NCI-H2029 treated with DMSO at 0.1 percent for 48 hours (cell line): ENCODE results near the gene MRPS17.

ENCODE experiments used
- DNase-seq: peaks from one replicate; lab custom pipeline; 2025; lab: John Stamatoyannopoulos, UW

The MRPS17 gene

DNA sequence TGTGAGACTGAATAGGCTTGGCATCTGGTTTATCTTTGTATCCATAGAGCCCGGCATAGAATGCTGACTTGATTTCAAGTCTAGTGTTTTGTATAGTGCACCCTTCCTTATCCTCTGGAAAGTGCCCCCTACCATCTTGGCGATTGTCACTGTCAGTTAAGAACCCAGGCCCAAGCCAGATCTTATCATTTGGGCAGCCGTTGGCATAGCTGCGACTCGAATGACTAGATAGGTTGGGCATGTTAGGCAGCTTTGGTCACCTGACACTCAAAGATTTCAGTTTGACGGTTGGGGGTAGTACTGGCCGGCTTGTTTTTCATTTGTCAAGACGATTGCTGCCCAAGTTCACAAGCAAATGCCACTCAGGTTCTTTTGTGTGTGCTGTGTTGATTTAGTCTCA, 19.3 kb downstream of the MRPS17 start:
- DNase-seq: peak; percentile 61

DNA sequence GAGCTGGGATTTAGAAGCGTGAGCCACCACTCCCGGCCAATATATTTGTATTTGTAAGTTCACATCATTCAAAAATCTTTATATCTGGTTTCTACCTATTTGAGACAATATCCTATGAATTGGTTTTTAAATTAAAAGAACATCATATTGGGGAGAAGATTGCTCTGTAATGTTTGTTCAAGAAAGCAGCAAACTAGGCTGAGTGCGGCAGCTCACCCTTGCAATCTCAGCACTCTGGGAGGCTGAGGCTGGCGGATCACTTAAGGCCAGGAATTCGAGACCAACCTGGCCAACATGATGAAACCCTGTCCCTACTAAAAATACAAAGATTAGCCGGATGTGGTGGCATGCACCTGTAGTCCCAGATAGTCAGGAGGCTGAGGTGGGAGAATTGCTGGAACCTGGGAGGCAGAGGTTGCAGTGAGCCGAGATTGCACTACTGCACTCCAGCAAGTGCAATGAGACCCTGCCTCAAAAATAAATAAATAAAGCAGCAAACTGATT, 22.1 kb downstream of the MRPS17 start:
- no peak for DNase-seq

DNA sequence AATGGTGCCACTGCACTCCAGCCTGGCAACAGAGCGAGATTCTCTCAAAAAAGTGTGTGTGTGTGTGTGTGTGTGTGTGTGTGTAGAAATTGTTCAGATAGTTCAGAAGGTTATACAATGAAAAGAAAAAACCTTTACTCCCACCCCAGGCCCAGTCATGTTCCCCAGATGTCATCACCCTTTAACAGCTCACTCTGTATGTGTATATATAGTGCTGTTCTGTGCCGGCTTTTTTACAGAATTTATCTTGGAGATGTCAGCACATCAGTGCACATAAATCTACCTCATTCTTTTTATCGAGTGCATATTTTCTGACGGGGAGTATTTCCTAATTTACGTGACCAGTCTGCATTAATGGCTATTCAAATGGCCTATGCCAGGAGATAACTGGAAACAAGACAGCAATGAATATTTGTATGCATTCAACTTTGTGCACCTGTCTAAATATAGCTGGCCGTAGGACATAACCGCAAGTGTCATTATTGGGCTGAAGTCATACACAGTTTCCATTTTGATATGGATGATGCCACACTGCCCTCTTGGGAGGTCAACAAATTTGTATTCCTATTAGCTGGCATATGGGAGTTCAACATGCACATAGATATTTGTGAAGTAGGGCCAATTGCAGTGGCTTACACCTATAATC, 24.4 kb downstream of the MRPS17 start:
- DNase-seq: peak; percentile 88

DNA sequence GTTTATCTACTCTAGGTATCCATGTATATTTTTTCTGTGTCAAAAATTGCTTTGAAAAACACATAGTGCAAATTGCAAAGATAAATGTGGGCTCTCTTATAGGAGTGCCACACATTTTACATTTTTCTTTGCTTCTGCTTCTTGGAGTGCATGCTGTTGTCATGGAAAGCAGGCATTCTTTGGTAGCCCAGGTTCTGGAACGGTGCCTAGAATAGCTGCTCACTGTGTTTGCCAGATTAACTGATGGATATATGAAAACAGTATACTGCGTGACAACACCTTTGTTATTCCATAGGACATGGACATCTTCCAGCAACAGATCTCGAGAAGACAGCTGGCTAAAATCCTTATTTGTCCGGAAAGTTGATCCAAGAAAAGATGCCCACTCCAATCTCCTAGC, 26.2 kb downstream of the MRPS17 start:
- DNase-seq: peak; percentile 84

DNA sequence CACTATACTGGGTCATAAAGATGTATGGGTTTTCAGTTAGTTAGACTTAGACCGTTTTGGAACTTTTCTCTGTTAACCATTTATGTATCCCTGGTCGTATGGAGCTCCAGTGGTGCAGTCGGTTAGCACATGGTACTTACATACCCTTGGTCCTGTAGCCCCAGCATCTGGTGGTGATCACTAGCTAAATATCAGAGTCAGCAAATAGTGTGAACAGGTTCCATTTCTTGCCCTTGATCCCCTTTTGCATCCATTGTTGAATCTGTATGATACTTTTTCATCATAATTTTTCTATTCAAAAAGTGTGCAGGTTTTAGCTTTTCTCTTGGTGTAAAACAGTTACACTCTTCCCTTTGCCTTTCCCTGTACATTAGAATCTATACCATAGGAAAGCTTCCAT, 28.6 kb downstream of the MRPS17 start:
- no peak for DNase-seq

DNA sequence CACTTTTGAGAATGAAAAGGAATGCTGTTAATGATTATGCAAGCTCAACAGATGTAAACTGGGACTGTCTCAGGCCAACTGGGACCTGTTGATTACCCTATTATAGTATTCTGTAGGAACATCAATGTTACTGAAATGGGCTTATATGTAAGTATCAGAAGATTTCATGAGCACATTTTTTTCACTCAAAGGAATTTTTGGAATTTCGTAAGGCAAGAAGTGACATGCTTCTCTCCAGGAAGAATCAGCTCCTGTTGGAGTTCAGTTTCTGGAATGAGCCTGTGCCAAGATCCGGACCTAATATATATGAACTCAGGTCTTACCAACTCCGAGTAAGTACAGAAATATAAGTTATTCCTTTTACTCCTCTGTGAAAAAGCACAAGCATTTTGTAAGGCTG, 31.9 kb downstream of the MRPS17 start:
- DNase-seq: no peak

DNA sequence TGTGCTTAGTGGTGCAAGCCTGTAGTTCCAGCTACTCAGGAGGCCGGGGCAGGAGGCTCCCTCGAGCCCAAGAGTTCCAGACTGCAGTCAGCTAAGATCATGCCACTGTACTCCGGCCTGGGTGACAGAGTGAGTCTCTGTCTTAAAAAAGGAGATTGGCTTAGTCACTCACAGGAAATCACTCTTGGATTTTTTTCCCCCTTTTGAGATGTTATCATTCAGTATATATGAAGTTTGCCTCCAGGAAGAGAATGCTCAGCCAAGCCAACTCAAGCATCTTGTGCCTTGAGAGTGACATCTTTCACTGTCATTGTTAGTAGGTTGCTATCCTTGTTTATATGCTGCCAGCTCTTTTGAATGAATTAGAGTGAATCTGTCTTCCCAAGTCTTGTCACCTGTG, 40.7 kb downstream of the MRPS17 start:
- no peak for DNase-seq

DNA sequence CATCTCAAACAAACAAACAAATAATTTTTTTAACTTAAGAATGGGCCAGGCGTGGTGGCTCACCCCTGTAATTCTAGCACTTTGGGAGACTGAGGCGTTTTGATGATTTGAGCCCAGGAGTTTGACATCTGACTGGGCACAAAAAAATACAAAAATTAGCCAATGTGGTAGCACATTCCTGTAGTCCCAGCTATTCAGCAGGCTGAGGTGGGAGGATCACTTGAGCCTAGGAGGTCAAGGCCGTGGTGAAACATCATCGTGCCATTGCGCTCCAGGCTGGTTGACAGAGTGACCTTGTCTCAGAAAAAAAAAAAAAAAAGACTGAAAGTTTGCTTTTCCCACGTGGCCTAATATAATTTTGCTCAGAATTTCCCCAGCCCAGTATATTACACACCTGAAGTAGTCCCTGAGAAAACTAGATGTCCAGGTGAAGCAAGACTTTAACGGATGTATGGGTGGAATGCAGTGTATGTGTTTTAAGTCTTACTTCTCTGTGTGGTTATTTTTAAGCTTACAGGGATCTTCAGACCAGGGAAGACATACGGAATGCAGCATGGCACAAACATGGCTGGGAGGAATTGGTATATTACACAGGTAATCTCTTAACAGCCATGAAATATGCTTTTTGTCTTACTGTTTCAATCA, 45.3 kb downstream of the MRPS17 start:
- no peak for DNase-seq

DNA sequence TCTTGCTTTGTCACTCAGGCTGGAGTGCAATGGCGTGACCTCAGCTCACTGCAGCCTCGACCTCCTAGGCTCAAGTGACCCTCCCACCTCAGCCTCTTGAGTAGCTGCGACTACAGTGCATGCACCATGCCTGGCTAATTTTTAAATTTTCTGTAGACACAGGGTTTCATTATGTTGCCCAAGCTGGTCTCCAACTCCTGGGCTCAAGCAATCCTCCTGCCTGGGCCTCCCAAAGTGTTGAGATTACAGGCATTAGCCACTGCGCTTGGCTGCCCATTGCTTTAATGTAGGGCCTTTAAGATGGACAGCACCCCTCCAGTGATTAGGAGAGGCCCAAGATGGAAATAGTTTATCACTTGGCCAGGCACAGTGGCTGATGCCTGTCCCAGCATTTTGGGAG, 52.1 kb downstream of the MRPS17 start:
- DNase-seq: no peak
